ENCODE results near the gene WDR27. TPM values are rescaled to one million over a fixed set of nuclear protein-coding genes. Genes with fewer than 3 reads are reported as not detected.
A peak's percentile ranks its signal among the peaks of the same experiment; 100 is the strongest.

WDR27 gene
- polyA plus RNA-seq, 5 donors: 70.7 to 103 (median 79.6) TPM

DNA sequence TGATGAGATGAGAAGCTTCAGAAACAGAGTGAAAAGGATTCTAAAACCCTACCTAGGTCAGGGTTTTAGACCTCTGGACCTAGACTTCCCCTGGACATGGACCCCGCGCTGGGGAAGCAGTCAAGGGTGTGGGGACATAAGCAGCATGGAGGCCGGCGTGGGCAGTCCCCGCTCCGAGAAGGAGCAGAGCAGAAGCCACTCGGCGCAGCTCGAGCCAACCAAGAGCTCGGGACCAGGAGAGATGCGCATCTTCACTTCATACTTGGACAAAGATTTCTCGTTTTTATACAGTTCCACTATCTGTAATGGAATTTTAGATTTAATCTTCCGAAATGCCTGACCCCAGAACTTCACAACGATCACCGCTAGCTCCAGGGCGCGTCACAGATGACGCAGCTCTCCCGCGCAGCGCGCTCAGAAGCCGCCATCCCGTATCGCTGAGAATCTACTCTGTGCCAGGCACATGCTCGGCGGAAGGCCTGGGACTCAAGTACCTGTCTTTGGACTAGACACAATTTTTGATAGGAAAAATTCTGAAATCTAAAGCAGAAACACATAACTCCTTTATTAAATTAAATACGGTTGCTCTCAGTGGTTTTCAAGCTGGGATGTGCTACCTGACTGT, 60.3 kb downstream of the WDR27 start:
- DNase-seq: no peak

DNA sequence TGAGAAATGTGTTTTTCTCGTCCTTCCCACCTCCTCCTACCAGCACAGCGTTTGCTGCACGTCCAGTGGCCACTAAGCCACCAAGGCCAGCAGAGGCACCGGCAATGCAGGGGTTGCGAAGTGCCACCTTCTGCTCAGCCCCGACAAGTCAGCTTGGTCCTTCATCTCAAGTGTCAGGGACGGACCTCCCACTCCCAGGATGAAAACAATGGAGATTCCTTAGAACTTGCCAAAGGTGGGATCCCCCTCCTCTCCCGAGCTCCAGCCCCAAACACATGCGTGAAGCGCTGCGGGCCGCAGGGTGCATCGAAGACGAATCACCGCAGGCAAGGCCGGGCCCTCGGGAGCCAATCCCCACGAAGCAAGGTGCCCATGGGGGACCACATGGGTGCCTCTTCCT, 60.8 kb downstream of the WDR27 start:
- DNase-seq: no peak

DNA sequence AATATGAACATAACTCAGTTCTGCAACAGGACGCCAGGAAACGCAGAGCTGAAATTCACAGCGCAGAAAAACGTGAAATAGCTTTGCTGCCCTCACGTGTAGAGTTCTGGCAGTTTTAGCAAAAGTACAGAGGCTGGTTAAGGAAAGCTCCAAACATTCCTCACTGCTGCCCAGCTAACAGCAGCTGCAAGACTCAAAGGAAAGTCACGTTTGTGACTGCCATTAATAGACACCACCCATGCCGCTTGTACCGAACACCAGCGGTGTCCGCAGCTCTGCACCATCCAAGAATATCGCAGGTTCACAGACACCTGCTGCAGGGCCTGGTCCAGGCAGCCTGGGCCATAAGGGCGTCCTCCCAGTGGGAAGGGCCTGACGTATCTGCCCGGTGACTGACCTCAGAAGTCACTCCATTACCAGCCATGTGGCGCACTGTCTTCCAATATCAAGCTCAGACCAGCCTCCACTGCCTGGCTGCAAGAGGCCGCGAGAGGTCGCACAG, 61.4 kb downstream of the WDR27 start:
- DNase-seq: peak in 1 of 2 donors; percentile 9

DNA sequence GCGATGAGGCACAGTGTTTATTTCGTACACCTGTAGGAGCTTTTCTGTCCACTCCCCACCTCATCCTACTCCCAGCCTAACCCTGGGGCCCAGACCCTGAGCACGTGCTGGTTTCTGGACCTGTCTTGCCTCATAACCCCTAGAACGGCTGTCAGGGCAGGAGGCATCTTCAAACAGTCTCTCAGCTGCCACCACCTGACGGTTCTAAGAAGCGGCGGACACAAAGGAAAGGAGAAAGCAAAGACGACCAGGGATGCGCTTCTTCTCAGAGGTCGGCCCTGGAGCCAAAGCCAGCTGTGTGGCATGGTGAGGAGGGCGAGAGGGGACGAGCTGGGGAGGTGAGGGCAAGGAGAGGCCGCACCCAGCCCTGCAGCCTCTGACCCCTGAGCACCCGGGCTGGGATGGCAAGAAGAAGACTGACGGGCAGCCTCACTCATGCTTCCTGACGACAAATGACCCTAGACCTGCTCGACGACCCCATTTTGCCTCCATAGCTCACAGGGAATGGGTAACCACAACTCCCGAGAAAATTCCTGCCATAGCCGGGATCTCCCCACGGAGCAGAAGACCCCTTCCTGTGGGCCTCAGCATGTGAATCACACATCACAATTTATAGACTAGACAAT, 62.1 kb downstream of the WDR27 start:
- DNase-seq: no peak

GRCh38 chr6:169638915-169639314, 62.9 kb downstream of the WDR27 start:
- no peak for DNase-seq

GRCh38 chr6:169638388-169638787, 63.4 kb downstream of the WDR27 start:
- DNase-seq: no peak

- no peak for DNase-seq
Measured at GRCh38 chr6:169635345-169635744, 66.5 kb downstream of the WDR27 start.

GRCh38 chr6:169632841-169633240, 69.0 kb downstream of the WDR27 start:
- DNase-seq: no peak

DNA sequence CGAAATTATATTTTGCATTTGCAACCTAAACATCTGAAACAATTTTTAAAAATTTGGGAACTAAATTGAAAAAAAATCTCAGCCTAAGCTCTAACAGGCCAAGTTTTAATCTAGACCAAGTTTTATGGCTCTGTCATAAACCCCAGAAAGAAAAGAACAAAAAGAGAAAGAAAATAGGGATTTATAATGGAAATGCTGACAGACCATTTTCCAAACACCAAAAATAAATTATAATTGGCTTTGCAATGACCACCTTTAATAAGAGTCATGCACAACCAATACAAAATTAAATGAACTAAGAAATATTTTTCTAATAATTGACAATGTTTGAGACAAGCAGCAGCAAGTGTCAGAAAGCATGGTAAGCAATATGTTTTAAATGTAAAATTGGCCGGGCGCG, 72.6 kb downstream of the WDR27 start:
- no peak for DNase-seq

DNA sequence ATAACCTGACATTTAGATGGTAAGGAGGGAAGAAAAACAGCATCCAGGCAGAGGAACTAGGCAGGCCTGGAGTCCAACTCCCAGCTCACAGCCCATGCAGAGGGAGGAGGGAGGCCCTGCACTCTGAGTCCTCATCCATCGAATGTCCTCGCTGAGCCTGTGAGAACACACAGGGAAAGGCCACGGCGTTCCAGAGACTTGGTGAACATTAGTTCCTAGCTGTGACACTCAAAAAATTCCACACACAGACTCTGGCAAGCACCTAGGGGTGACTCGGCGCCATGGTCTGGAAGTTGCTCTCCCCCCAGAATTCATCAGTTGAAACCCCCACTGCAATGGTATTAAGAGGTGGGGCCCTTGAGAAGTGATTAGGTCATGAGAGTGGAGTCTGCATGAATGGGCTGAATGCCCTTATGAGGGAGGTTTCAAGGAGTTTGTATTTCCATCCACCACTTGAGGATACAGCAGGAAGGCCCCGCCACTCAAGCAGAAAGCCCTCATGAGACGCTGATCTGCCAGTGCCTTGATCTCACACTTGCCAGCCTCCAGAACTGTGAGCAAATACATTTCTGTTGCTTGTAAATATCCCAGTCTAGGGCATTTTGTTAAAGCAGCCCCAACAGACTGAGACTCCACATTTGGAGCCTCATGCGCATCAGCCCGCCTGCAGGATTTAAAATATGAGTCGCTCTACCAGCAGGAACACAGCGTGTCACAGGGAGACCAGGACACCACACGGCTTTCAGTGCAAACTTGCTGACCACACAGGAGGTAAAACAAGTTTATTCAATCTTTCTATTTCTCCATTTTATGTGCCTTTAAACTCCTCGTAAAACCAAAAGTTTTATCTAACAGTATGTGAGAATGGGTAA, 73.9 kb downstream of the WDR27 start:
- DNase-seq: peak; percentile 17 to 29

DNA sequence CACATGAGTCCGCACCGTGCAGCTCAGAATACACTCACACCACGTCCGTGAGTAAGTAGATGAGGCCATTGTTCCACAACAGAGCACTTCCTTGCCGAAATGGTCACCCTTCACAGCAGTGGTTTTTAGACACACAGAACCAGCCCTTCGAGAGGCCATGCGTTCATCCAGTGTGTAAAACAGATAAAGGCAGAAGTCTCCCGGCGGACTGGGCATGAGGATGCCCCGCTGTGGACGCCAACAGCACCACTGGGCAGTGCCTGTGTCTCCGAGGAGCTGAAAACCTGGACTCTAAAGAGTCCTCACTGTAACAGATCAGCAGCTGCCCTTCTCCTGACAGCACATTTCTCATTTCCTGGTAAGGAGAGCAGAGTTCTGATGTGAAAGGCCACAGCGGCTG, 75.2 kb downstream of the WDR27 start:
- no peak for DNase-seq

DNA sequence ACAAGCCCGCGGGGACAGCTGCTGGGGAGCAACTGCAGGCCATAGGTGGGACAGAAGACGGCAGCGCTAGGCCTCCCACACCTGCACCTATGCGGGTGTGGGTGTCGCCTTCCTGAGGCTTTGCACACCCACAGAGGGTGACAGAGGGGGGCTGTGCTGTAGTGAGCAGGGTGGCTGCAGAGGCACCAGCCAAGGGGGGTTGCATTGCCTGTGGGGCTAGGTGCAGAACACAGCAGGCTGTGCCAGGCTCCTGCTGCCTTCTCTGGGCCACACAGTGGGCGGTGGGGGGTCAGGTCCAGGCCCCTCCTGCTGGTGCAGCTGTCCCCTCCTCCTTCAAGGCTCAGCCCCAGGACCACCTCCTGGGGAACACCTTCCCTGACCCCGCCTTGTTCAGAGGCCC, 75.7 kb downstream of the WDR27 start:
- DNase-seq: no peak

DNA sequence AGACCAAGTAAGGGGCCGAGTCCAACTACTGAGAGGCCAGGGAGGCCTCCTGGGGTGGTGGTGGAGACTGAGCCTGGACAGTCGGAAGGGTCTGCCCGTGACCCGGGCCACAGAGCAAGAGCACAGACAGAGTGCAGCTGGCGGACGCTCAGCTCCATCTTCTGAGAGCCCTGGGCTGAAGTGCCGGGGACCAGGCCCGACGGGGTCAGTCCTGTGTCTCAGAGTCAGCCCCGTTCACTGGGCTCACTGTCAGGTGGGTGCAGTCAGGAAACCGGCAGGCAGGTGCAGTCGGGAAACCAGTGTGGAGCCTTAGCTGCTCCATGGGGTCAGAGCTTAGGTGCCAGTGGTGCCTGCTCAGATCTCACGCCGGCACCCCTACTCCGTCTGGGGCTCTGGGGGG, 76.5 kb downstream of the WDR27 start:
- no peak for DNase-seq

GRCh38 chr6:169624785-169625184, 77.0 kb downstream of the WDR27 start:
- DNase-seq: no peak

DNA sequence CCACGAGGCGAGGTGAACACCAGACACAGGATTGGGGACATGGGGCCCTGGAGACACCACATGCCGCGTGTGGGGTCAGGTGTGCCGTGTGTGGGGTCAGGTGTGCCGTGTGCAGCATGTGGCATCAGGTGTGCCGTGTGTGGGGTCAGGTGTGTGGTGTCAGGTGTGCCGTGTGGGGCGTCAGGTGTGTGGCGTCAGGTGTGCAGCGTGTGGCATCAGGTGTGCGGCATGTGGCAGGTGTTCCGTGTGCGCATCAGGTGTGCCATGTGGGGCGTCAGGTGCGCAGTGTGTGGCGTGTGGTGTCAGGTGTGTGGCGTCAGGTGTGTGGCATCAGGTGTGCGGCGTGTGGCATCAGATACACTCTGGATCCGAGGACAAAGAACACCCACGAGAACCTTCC, 77.9 kb downstream of the WDR27 start:
- no peak for DNase-seq

DNA sequence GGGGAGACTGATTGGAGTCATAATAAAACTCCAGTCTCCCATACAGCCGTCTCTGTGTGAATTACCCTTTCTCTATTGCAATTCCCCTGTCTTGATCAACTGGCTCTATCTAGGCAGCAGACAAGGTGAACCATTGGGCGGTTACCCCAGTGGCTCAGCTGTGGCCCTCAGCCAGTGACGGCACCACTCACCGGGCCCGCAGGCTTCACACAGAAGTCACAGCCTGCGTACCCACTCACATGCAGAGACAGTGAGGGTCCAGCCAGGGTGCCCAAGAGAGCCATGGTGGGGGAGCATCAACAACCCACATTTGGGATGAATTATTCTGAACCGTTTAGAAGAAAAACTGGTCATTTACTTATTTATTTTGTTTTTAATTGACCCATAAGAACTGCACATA, 78.5 kb downstream of the WDR27 start:
- no peak for DNase-seq

GRCh38 chr6:169622618-169623017, 79.2 kb downstream of the WDR27 start:
- DNase-seq: no peak

- DNase-seq: no peak
Measured at GRCh38 chr6:169621311-169621710, 80.5 kb downstream of the WDR27 start.

GRCh38 chr6:169620171-169621130, 81.4 kb downstream of the WDR27 start:
- no peak for DNase-seq

DNA sequence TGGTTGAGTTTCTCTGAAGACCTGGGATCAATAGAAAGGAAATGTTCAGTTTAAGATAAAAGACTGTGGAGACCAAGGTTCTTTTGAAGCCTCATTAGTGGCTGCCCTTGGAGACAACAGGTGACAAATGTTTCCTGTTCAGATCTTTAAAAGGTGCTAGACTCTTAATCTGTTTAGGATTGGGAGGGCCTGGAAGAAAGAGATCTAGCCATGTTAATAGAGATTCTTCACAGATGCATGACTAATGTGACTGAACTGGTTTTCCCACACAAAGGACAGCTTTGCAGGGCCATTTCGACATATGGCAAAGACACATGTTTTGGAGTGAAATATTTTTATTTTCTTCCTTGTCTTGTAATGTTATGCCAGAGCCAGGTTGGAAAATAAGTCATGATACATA, 82.2 kb downstream of the WDR27 start:
- no peak for DNase-seq

All from right lung (tissue), 5 donors.